OCI-LY7 (cell line): ENCODE measurements around the gene ETFB. TPM values are rescaled to one million over a fixed set of nuclear protein-coding genes. Genes with fewer than 3 reads are reported as not detected.

ENCODE experiments used
- BruUV-seq: library from RNA; stranded (reverse); fragments of 400-500 nt; replicated peaks from 2 replicates; lab custom pipeline; 2021; lab: Mats Ljungman, UMichigan
- CTCF ChIA-PET: fragments of 300-600 bp; sonication (Branson Sonifier 250); formaldehyde crosslinking; loops from one replicate; lab custom pipeline; 2022; ENCODE audit warnings: antibody characterized with exemption; ENCODE audit not compliant: unreplicated experiment; lab: Charles Lee
- POLR2A ChIA-PET: fragments of 300-600 bp; sonication (Branson Sonifier 250); formaldehyde crosslinking; loops from one replicate; lab custom pipeline; 2022; ENCODE audit warnings: antibody characterized with exemption; lab: Charles Lee
- DNase-seq: peaks from one replicate; pipeline ENCODE4 v3.0.0-alpha.2; 2015; ENCODE audit warnings: low spot score
- H2AFZ ChIP-seq: fragments of 200-600 bp; sonication (generic), shearing (Covaris generic); 2 replicates; pipeline ENCODE4 v1.6.1; 2014; ENCODE audit warnings: mild to moderate bottlenecking, antibody characterized with exemption, low read length, moderate library complexity
- H3K27ac ChIP-seq: fragments of 200-600 bp; sonication (generic); 2 replicates; pipeline ENCODE4 v1.5.1; 2014; ENCODE audit warnings: mixed run types, low read depth, mild to moderate bottlenecking, moderate library complexity, low read length, inconsistent platforms; ENCODE audit not compliant: poor library complexity, severe bottlenecking
- H3K36me3 ChIP-seq: fragments of 200-600 bp; sonication (generic); 2 replicates; pipeline ENCODE4 v1.6.1; 2014; ENCODE audit warnings: mild to moderate bottlenecking, antibody characterized with exemption, low read length, moderate library complexity, mixed read lengths; ENCODE audit not compliant: insufficient read depth
- H3K4me1 ChIP-seq: fragments of 200-600 bp; sonication (generic); 2 replicates; pipeline ENCODE4 v1.5.1; 2014; ENCODE audit warnings: mild to moderate bottlenecking, low read length; ENCODE audit not compliant: insufficient read depth, poor library complexity, severe bottlenecking
- H3K4me2 ChIP-seq: fragments of 200-600 bp; sonication (generic); 2 replicates; pipeline ENCODE4 v1.6.1; 2014; ENCODE audit warnings: mild to moderate bottlenecking, low read length
- H3K4me3 ChIP-seq: fragments of 200-600 bp; sonication (generic); 2 replicates; pipeline ENCODE4 v1.5.1; 2014; ENCODE audit warnings: mild to moderate bottlenecking, low read depth, low read length; ENCODE audit not compliant: poor library complexity, severe bottlenecking
- H3K79me2 ChIP-seq: fragments of 200-600 bp; sonication (generic); 2 replicates; pipeline ENCODE4 v1.6.1; 2016; ENCODE audit warnings: low read depth, mild to moderate bottlenecking, low read length, moderate library complexity, mixed read lengths; ENCODE audit not compliant: insufficient read depth
- H3K9me2 ChIP-seq: fragments of 200-600 bp; sonication (generic); 2 replicates; pipeline ENCODE4 v1.6.1; 2016; ENCODE audit warnings: mild to moderate bottlenecking, low read length, mixed read lengths; ENCODE audit not compliant: insufficient read depth
- H3K9me3 ChIP-seq: fragments of 200-600 bp; sonication (generic); 2 replicates; pipeline ENCODE4 v1.6.1; 2014; ENCODE audit warnings: mild to moderate bottlenecking, mixed run types, low read length, mixed read lengths
- H4K20me1 ChIP-seq: fragments of 200-600 bp; sonication (generic); 2 replicates; pipeline ENCODE4 v1.6.1; 2014; ENCODE audit warnings: mild to moderate bottlenecking, antibody characterized with exemption, low read length, moderate library complexity, mixed read lengths; ENCODE audit not compliant: insufficient read depth
- CTCF ChIP-seq: fragments of 200-600 bp; sonication (generic); conservative IDR thresholded peaks from 2 replicates; pipeline ENCODE4 v1.5.1; 2014; ENCODE audit warnings: mild to moderate bottlenecking, antibody characterized with exemption, low read length, moderate library complexity, mixed read lengths
- EZH2phosphoT487 ChIP-seq: fragments of 200-600 bp; sonication (generic); IDR thresholded peaks from 2 replicates; pipeline ENCODE4 v1.6.1; 2018; ENCODE audit warnings: low read depth, borderline replicate concordance, mild to moderate bottlenecking, mixed run types, antibody characterized with exemption, low read length, moderate library complexity, mixed read lengths
- intact Hi-C: fragments of 100-400 bp; cut with micrococcal nuclease; formaldehyde crosslinking; loops from one replicate; pipeline ENCODE4 v1.10.0; 2022; ENCODE audit not compliant: unreplicated experiment
- total RNA-seq, 2 experiments: library from RNA; depleted of rRNA in 1 of 2; stranded (reverse); fragments of >200 nt in 1 of 2; shearing (Covaris generic) in 1 of 2; gene quantifications; 2 replicates each; pipeline ENCODE4 v1.2.3, GENCODE V29; 2014 to 2022

The ETFB gene
- total RNA-seq, 2 experiments from 2014 or later = 58.2 to 71.6 TPM

GRCh38 chr19:51372649-51373504, 6.7 kb upstream of the ETFB start, which contains the start of gene NKG7:
TSS of gene NKG7 (minus strand) at chr19:51372654. CDS start at chr19:51372535, 119 bp downstream.
- ChIA-PET CTCF (no interaction called here), POLR2A (no interaction called here)
- TF ChIP-seq CTCF = no peak
- TF ChIP-seq EZH2phosphoT487 = no peak
- no peaks in the 10 kb centered on the region for H4K20me1 ChIP-seq
- H3K27ac ChIP-seq = peak within 1 kb of the TSS; percentile 7
- peak within 1 kb of the TSS; percentile 25 for H3K4me2 ChIP-seq
- no TSS peak for BruUV-seq
- H3K4me1 ChIP-seq = peaks cover 19% of the 10 kb centered on the region
- H3K79me2 ChIP-seq = no peaks in the 10 kb centered on the region
- H3K9me2 ChIP-seq = no peaks in the 10 kb centered on the region
- no peaks in the 10 kb centered on the region for H3K9me3 ChIP-seq
- no peaks in the 10 kb centered on the region for H3K36me3 ChIP-seq
- intact Hi-C loops = no loop called here
- peak within 1 kb of the TSS; percentile 42; the same call in 1 of the 2 replicates for H2AFZ ChIP-seq
- H3K4me3 ChIP-seq = no peak within 1 kb of the TSS
- DNase-seq = peak; percentile 19

GRCh38 chr19:51372021-51372648, 5.9 kb upstream of the ETFB start:
- ChIA-PET POLR2A (no interaction called here), CTCF (no interaction called here)
- Histone ChIP-seq H3K79me2 (no peaks in the 10 kb centered on the region), H2AFZ (peak overlapping the region; percentile 42; the same call in 1 of the 2 replicates), H4K20me1 (no peaks in the 10 kb centered on the region), H3K4me3 (no peak overlapping the region), H3K27ac (no peak overlapping the region), H3K4me1 (peaks cover 19% of the 10 kb centered on the region), H3K9me2 (no peaks in the 10 kb centered on the region), H3K9me3 (no peaks in the 10 kb centered on the region), H3K36me3 (no peaks in the 10 kb centered on the region), H3K4me2 (peak overlapping the region; percentile 25; the same call in 1 of the 2 replicates)
- intact Hi-C loops = no loop called here
- TF ChIP-seq CTCF (no peak), EZH2phosphoT487 (no peak)
- BruUV-seq = no TSS peak
- DNase-seq = no peak
